NCI-H1105 (cell line): ENCODE data around the gene PERM1.
"Not testable (repeated sequence)": the region's sequence is repeated elsewhere in the genome, so short reads cannot be mapped to it uniquely, and the experiment has no call there.

Source experiments
- DNase-seq: peaks from one replicate; lab custom pipeline; 2025; lab: John Stamatoyannopoulos, UW

The PERM1 gene

GRCh38 chr1:978835-979743 is 2.8 kb downstream of the PERM1 start:
- DNase-seq, result no peak

- no peak for DNase-seq
Observed at GRCh38 chr1:978069-978834, 3.6 kb downstream of the PERM1 start.

- DNase-seq, result not testable (repeated sequence)
Observed at GRCh38 chr1:976791-977190, 5.1 kb downstream of the PERM1 start.

GRCh38 chr1:975896-976683 is 5.8 kb downstream of the PERM1 start:
- DNase-seq, result peak; percentile 53

- no peak for DNase-seq
Observed at GRCh38 chr1:975365-975764, 6.5 kb downstream of the PERM1 start.

GRCh38 chr1:974687-975328 is 7.1 kb downstream of the PERM1 start:
- no peak for DNase-seq

GRCh38 chr1:974293-974640 is 7.6 kb downstream of the PERM1 start:
- no peak for DNase-seq

GRCh38 chr1:973459-974292 is 8.2 kb downstream of the PERM1 start:
- DNase-seq, result no peak

GRCh38 chr1:972726-973458 is 9.0 kb downstream of the PERM1 start:
- no peak for DNase-seq

- no peak for DNase-seq
Observed at GRCh38 chr1:971751-972506, 10.0 kb downstream of the PERM1 start.

- no peak for DNase-seq
Observed at GRCh38 chr1:970973-971730, 10.7 kb downstream of the PERM1 start.

- DNase-seq, result no peak
Observed at GRCh38 chr1:970242-970972, 11.5 kb downstream of the PERM1 start.

GRCh38 chr1:969260-969855 is 12.5 kb downstream of the PERM1 start:
- no peak for DNase-seq

- DNase-seq, result no peak
Observed at GRCh38 chr1:967466-968343, 14.2 kb downstream of the PERM1 start.

GRCh38 chr1:966704-967300 is 15.1 kb downstream of the PERM1 start:
- DNase-seq, result no peak

- no peak for DNase-seq
Observed at GRCh38 chr1:966135-966703, 15.7 kb downstream of the PERM1 start, which contains the start of gene PLEKHN1. Gene PLEKHN1, plus strand, starts transcription at chr1:966482. Its CDS starts 50 bp downstream, at chr1:966532.
